Activated naive CD8-positive, alpha-beta T cell treated with anti-CD3 and anti-CD28 coated beads, Interleukin-2, amount 10 ng/mL, durations not matched to agents 7 days and 5 days (primary cell): ENCODE data around the gene MST1. TPM values are rescaled to one million over a fixed set of nuclear protein-coding genes. Genes with fewer than 3 reads are reported as not detected.

Experiments
- ATAC-seq: fragments of 150-1000 bp; cut with Tn5 transposase; one replicate; pipeline ENCODE4 v1.10.0; 2021; ENCODE audit warnings: low read depth, moderate library complexity
- POLR2A ChIA-PET: fragments of 350-600 bp; sonication (Branson Sonifier 250); formaldehyde crosslinking; loops from one replicate; lab custom pipeline; 2021; ENCODE audit warnings: antibody characterized with exemption; lab: Charles Lee
- DNase-seq: peaks from one replicate; pipeline ENCODE4 v3.0.0; 2021
- H3K27ac Mint-ChIP-seq: one replicate; pipeline ENCODE4 v1.8.0; 2022; ENCODE audit warnings: mild to moderate bottlenecking, mixed read lengths
- H3K27me3 Mint-ChIP-seq: one replicate; pipeline ENCODE4 v1.8.0; 2022; ENCODE audit warnings: mild to moderate bottlenecking, moderate library complexity, mixed read lengths
- H3K36me3 Mint-ChIP-seq: one replicate; pipeline ENCODE4 v1.8.0; 2021; ENCODE audit warnings: mild to moderate bottlenecking, mixed read lengths
- H3K4me1 Mint-ChIP-seq: one replicate; pipeline ENCODE4 v1.8.0; 2021; ENCODE audit warnings: mixed read lengths
- H3K4me3 Mint-ChIP-seq: one replicate; pipeline ENCODE4 v1.8.0; 2022; ENCODE audit warnings: mild to moderate bottlenecking, moderate library complexity, mixed read lengths
- H3K9me3 Mint-ChIP-seq: one replicate; pipeline ENCODE4 v1.8.0; 2021; ENCODE audit warnings: mixed read lengths
- total RNA-seq, 2 experiments: library from RNA; stranded (reverse); gene quantifications; one replicate each; pipeline ENCODE4 v1.2.3, GENCODE V29; 2021

The MST1 gene
- total RNA-seq, 2 experiments from 2014 or later: 10.3 to 11.0 TPM

DNA sequence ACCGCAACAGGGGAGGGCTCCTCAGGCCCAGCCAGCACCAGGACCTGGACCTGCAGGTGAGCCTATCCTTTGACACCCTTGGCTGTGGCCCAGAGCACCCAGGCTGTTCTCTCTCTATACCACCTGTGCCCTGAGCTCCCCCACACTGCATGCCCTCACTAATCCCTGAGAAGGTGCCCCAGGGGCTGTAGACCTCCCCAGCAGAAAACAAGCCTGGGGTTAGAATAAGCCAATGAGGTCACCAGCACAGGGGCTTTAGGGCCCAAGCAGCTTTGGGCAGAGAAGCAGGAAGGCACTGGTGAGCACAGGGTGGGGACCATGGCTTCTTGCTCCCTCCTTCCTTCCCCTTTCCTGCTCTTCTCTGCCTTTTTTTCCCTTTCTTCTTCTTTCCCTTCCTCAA lies 25.4 kb downstream of the MST1 start:
- H3K36me3 Mint-ChIP-seq: no peaks in the 10 kb centered on the region
- no peak overlapping the region for H3K4me3 Mint-ChIP-seq
- ATAC-seq: no peak
- H3K27me3 Mint-ChIP-seq: no peaks in the 10 kb centered on the region
- H3K9me3 Mint-ChIP-seq: no peaks in the 10 kb centered on the region
- DNase-seq: no peak
- POLR2A ChIA-PET: interaction anchor here (0.7 to 1.3 kb wide), 4 partner anchors 10 to 371 kb away, joined by 3 to 5 read pairs (median 3); no protein-coding TSS in a partner anchor
- H3K27ac Mint-ChIP-seq: no peak overlapping the region
- peaks cover 7% of the 10 kb centered on the region for H3K4me1 Mint-ChIP-seq

DNA sequence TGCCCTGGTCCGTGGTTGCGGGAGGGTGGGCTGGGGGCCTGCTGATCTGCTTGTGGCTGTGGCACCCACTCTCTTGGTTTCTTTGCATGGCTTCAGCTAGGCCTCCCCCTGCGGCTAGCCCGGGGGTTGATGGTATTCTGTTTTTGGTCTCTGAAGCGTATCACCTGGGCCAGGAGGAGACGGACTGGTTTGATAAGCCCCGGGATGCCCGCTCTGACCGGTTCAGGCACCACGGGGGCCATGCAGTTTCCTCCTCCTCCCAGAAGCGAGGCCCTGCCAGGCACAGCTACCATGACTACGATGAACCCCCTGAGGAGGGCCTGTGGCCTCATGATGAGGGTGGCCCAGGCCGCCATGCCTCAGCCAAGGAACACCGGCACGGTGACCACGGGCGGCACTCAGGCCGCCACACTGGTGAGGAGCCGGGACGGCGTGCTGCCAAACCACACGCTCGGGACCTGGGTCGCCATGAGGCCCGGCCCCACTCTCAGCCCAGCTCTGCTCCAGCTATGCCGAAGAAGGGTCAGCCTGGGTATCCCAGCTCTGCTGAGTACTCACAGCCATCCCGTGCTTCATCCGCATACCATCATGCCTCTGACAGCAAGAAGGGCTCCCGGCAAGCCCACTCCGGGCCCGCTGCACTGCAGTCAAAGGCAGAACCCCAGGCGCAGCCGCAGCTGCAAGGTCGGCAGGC lies 26.4 kb downstream of the MST1 start:
- no peak overlapping the region for H3K27ac Mint-ChIP-seq
- no peaks in the 10 kb centered on the region for H3K36me3 Mint-ChIP-seq
- POLR2A ChIA-PET: interaction anchor here (0.5 to 1.1 kb wide), 3 partner anchors 117 to 370 kb away, joined by 3 read pairs; no protein-coding TSS in a partner anchor
- no peaks in the 10 kb centered on the region for H3K9me3 Mint-ChIP-seq
- no peak for ATAC-seq
- H3K4me3 Mint-ChIP-seq: no peak overlapping the region
- H3K4me1 Mint-ChIP-seq: peaks cover 5% of the 10 kb centered on the region
- no peaks in the 10 kb centered on the region for H3K27me3 Mint-ChIP-seq
- no peak for DNase-seq

DNA sequence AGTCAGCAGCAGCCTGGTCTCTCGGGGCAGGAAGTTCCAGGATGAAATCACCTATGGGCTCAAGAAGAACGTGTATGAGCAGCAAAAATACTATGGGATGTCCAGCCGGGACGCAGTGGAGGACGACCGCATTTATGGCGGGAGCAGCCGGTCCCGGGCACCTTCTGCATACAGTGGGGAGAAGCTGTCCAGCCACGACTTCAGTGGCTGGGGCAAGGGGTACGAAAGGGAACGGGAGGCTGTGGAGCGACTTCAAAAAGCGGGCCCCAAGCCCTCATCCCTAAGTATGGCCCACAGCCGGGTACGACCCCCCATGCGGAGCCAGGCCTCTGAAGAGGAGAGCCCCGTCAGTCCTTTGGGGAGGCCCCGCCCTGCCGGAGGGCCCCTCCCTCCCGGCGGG lies 27.3 kb downstream of the MST1 start:
- H3K4me3 Mint-ChIP-seq: no peak overlapping the region
- H3K9me3 Mint-ChIP-seq: no peaks in the 10 kb centered on the region
- no peak overlapping the region for H3K27ac Mint-ChIP-seq
- peaks cover 5% of the 10 kb centered on the region for H3K4me1 Mint-ChIP-seq
- DNase-seq (no peak), ATAC-seq (no peak)
- no peaks in the 10 kb centered on the region for H3K27me3 Mint-ChIP-seq
- no peaks in the 10 kb centered on the region for H3K36me3 Mint-ChIP-seq
- POLR2A ChIA-PET: no interaction called here

DNA sequence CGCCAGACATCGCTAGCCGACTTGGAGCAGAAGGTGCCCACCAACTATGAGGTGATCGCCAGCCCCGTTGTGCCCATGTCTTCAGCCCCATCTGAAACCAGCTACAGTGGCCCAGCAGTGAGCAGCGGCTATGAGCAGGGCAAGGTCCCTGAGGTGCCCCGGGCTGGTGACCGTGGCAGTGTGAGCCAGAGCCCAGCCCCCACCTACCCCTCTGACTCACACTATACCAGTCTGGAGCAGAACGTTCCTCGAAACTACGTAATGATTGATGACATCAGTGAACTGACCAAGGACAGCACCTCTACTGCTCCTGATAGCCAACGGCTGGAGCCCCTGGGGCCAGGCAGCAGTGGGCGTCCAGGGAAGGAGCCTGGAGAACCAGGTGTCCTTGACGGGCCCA lies 28.0 kb downstream of the MST1 start:
- Mint-ChIP-seq H3K36me3 (no peaks in the 10 kb centered on the region), H3K27me3 (peaks cover 4% of the 10 kb centered on the region), H3K4me1 (peaks cover 5% of the 10 kb centered on the region), H3K27ac (no peak overlapping the region), H3K4me3 (no peak overlapping the region), H3K9me3 (no peaks in the 10 kb centered on the region)
- DNase-seq (no peak), ATAC-seq (no peak)
- POLR2A ChIA-PET: no interaction called here

DNA sequence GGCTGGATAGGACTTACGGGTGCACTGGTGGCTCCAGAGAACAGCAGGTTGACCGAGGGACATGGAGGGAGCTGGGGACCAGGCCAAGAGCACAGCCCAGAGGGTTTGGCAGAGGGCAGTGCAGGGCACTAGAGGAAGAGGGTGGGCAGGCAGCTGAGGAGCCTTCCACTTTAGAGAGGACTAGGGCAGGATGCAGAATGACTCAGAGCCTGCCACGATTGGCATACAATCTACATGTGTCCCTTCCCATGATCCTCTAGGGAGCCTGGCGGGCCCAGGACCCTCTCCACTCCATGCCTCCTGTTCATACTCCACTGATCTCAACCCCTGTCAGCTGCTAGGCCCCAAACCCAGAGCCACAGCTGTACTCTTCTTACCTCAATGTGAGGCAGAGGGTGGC lies 29.5 kb downstream of the MST1 start:
- Mint-ChIP-seq H3K9me3 (no peaks in the 10 kb centered on the region), H3K4me1 (peaks cover 3% of the 10 kb centered on the region), H3K27ac (no peak overlapping the region), H3K27me3 (peaks cover 5% of the 10 kb centered on the region), H3K36me3 (no peaks in the 10 kb centered on the region), H3K4me3 (no peak overlapping the region)
- ATAC-seq (no peak), DNase-seq (no peak)
- POLR2A ChIA-PET: interaction anchor here (1.2 kb wide), 1 partner anchor 123 kb away, joined by 3 read pairs; no protein-coding TSS in a partner anchor

DNA sequence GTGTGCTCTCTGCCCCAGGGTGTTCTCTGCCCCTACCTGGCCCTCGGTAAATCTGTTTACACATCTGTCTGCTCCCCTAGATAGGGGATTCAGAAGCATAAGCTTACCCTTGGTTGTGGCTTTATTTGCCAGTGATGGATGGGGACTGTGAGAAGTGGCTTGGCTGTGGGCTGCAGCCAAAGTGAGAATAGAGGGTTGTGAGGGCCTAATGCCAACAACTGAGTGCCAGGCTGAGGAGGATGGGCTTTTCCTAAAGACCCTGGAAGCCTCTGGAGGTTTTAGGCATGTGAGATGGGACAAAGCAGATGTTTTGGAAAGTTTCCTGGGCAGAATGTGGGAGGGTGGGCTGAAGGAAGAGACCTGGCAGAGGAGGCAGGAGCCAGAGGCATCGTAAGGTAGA lies 30.6 kb downstream of the MST1 start:
- H3K4me3 Mint-ChIP-seq: no peak overlapping the region
- H3K4me1 Mint-ChIP-seq: peaks cover 3% of the 10 kb centered on the region
- H3K27me3 Mint-ChIP-seq: peaks cover 5% of the 10 kb centered on the region
- no peak overlapping the region for H3K27ac Mint-ChIP-seq
- no peak for ATAC-seq
- POLR2A ChIA-PET: no interaction called here
- no peaks in the 10 kb centered on the region for H3K9me3 Mint-ChIP-seq
- DNase-seq: no peak
- no peaks in the 10 kb centered on the region for H3K36me3 Mint-ChIP-seq

DNA sequence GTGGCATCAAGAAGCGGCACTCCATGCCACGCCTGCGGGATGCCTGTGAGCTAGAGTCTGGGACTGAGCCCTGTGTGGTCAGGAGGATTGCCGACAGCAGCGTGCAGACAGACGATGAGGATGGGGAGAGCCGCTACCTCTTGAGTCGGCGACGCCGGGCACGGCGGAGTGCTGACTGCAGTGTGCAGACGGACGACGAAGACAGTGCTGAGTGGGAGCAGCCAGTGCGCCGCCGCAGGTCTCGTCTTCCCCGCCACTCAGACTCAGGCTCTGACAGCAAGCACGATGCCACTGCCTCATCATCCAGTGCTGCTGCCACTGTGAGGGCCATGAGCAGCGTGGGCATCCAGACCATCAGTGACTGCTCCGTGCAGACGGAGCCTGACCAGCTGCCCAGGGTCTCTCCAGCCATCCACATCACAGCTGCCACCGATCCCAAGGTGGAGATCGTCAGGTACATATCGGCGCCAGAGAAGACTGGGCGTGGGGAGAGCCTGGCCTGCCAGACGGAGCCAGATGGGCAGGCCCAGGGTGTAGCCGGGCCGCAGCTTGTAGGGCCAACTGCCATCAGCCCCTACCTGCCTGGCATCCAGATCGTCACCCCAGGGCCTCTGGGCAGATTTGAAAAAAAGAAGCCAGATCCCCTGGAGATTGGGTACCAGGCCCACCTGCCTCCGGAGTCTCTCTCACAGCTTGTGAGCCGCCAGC lies 31.9 kb downstream of the MST1 start:
- no peaks in the 10 kb centered on the region for H3K36me3 Mint-ChIP-seq
- H3K4me3 Mint-ChIP-seq: no peak overlapping the region

DNA sequence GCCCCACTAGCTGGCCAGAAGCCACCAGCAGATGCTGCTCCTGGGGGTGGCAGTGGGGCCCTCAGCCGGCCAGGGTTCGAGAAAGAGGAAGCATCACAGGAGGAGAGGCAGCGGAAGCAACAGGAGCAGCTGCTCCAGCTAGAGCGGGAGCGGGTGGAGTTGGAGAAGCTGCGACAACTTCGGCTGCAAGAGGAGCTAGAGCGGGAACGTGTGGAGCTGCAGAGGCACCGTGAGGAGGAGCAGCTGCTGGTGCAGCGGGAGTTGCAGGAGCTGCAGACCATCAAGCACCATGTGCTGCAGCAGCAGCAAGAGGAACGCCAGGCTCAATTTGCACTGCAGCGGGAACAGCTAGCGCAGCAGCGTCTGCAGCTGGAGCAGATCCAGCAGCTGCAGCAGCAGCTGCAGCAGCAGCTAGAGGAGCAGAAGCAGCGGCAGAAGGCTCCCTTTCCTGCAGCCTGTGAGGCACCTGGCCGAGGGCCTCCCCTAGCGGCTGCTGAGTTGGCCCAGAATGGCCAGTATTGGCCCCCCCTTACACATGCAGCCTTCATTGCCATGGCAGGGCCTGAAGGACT lies 32.6 kb downstream of the MST1 start:
- peaks cover 5% of the 10 kb centered on the region for H3K27me3 Mint-ChIP-seq
- DNase-seq: no peak
- H3K27ac Mint-ChIP-seq: no peak overlapping the region
- peaks cover 3% of the 10 kb centered on the region for H3K4me1 Mint-ChIP-seq
- no peak overlapping the region for H3K4me3 Mint-ChIP-seq
- no peaks in the 10 kb centered on the region for H3K36me3 Mint-ChIP-seq
- no peak for ATAC-seq
- POLR2A ChIA-PET: no interaction called here
- no peaks in the 10 kb centered on the region for H3K9me3 Mint-ChIP-seq

More for the DNA sequence above, 31.9 kb downstream of the MST1 start:
- Mint-ChIP-seq H3K9me3 (no peaks in the 10 kb centered on the region), H3K4me1 (peaks cover 3% of the 10 kb centered on the region), H3K27ac (no peak overlapping the region), H3K27me3 (peaks cover 5% of the 10 kb centered on the region)
- ATAC-seq (no peak), DNase-seq (no peak)
- POLR2A ChIA-PET: no interaction called here

DNA sequence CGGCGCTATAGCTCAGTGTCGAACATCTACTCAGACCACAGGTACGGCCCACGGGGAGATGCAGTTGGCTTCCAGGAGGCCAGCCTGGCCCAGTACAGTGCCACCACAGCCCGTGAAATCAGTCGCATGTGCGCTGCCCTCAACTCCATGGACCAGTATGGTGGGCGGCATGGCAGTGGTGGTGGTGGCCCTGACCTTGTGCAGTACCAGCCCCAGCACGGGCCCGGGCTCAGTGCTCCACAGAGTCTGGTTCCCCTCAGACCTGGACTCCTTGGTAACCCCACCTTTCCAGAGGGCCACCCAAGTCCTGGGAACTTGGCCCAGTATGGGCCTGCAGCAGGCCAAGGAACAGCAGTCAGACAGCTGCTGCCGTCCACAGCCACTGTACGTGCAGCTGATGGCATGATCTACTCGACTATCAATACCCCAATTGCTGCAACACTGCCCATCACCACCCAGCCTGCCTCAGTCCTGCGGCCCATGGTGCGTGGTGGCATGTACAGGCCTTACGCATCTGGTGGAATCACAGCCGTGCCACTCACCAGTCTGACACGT lies 33.5 kb downstream of the MST1 start:
- no peaks in the 10 kb centered on the region for H3K9me3 Mint-ChIP-seq
- no peak for ATAC-seq
- peaks cover 5% of the 10 kb centered on the region for H3K27me3 Mint-ChIP-seq
- H3K27ac Mint-ChIP-seq: no peak overlapping the region
- DNase-seq: no peak
- peaks cover 3% of the 10 kb centered on the region for H3K4me1 Mint-ChIP-seq
- POLR2A ChIA-PET: no interaction called here
- H3K36me3 Mint-ChIP-seq: no peaks in the 10 kb centered on the region
- H3K4me3 Mint-ChIP-seq: no peak overlapping the region

DNA sequence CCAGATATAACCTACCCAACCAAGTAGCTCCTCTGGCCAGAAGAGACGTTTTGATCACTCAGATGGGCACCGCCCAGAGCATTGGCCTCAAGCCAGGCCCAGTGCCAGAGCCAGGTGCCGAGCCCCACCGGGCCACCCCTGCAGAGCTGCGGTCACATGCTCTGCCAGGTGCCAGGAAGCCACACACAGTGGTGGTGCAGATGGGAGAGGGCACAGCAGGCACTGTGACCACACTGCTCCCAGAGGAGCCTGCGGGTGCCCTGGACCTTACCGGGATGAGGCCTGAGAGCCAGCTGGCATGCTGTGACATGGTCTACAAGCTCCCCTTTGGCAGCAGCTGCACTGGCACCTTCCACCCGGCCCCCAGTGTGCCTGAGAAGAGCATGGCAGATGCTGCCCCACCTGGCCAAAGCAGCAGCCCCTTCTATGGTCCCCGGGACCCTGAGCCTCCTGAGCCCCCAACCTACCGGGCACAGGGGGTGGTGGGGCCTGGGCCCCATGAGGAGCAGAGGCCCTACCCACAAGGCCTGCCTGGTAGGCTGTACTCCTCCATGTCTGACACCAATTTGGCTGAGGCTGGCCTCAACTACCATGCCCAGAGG lies 34.2 kb downstream of the MST1 start:
- no peak overlapping the region for H3K27ac Mint-ChIP-seq
- peaks cover 5% of the 10 kb centered on the region for H3K27me3 Mint-ChIP-seq
- POLR2A ChIA-PET: no interaction called here
- H3K4me3 Mint-ChIP-seq: no peak overlapping the region
- H3K9me3 Mint-ChIP-seq: no peaks in the 10 kb centered on the region
- DNase-seq: no peak
- no peak for ATAC-seq
- peaks cover 3% of the 10 kb centered on the region for H3K4me1 Mint-ChIP-seq
- H3K36me3 Mint-ChIP-seq: no peaks in the 10 kb centered on the region

DNA sequence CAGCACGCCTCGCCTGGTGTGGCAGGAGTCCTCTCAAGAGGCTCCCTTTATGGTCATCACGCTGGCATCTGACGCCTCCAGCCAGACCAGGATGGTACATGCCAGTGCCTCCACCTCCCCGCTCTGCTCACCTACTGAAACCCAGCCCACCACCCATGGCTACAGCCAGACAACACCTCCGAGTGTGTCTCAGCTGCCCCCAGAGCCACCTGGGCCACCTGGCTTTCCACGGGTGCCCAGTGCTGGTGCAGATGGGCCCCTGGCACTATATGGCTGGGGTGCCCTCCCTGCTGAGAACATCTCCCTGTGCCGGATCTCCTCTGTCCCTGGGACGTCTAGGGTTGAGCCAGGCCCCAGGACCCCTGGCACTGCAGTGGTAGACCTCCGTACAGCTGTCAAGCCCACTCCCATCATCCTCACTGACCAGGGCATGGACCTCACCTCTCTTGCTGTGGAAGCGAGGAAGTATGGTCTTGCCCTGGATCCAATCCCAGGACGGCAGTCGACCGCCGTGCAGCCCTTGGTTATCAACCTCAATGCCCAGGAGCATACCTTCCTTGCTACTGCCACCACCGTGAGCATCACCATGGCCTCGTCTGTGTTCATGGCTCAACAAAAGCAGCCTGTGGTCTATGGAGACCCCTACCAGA lies 35.0 kb downstream of the MST1 start:
- no peak for ATAC-seq
- Mint-ChIP-seq H3K9me3 (no peaks in the 10 kb centered on the region), H3K4me3 (no peak overlapping the region), H3K4me1 (peaks cover 2% of the 10 kb centered on the region), H3K27ac (no peak overlapping the region), H3K27me3 (peaks cover 5% of the 10 kb centered on the region), H3K36me3 (no peaks in the 10 kb centered on the region)
- POLR2A ChIA-PET: interaction anchor here (0.6 kb wide), 1 partner anchor 9 kb away, joined by 3 read pairs; no protein-coding TSS in a partner anchor
- DNase-seq: no peak

DNA sequence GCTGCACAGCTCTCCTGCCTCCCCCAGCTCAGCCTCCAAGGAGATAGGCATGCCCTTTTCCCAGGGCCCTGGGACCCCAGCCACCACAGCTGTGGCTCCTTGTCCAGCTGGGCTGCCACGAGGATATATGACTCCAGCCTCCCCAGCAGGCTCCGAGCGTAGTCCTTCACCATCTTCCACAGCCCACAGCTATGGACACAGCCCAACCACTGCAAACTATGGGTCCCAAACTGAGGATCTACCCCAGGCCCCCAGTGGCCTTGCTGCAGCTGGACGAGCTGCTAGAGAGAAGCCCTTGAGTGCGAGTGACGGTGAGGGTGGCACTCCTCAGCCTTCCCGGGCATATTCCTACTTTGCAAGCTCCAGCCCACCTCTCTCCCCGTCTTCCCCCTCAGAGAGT lies 35.7 kb downstream of the MST1 start:
- no peak overlapping the region for H3K27ac Mint-ChIP-seq
- peaks cover 5% of the 10 kb centered on the region for H3K27me3 Mint-ChIP-seq
- no peaks in the 10 kb centered on the region for H3K36me3 Mint-ChIP-seq
- H3K4me3 Mint-ChIP-seq: no peak overlapping the region
- DNase-seq: no peak
- no peak for ATAC-seq
- POLR2A ChIA-PET: interaction anchor here (0.6 kb wide), 1 partner anchor 10 kb away, joined by 3 read pairs; no protein-coding TSS in a partner anchor
- peaks cover 2% of the 10 kb centered on the region for H3K4me1 Mint-ChIP-seq
- H3K9me3 Mint-ChIP-seq: no peaks in the 10 kb centered on the region
